ENCODE results near the gene GGT6. TPM values are rescaled to one million over a fixed set of nuclear protein-coding genes. Genes with fewer than 3 reads are reported as not detected.

GGT6 gene
- polyA plus RNA-seq, 1 of the 3 experiments (the other 2 are of a cell fraction): not detected

GRCh38 chr17:4594931-4595684, 34.7 kb upstream of the GGT6 start (continued):
- TF ChIP-seq USF2 (IDR thresholded peaks at IDR 0.05; ENCODE audit: borderline replicate concordance, low read depth, low read length): no peak
- TF ChIP-seq IRF3 (IDR thresholded peaks at IDR 0.05; ENCODE audit: low read depth, low read length): no peak
- TF ChIP-seq FOSL2 (IDR thresholded peaks at IDR 0.05; ENCODE audit: borderline replicate concordance, low read depth): no peak
- no peak for TF ChIP-seq SIN3A (IDR thresholded peaks at IDR 0.05; ENCODE audit: borderline replicate concordance, low read depth, low read length)
- no peak for TF ChIP-seq REST (IDR thresholded peaks at IDR 0.05; ENCODE audit: low read depth, low read length)
- TF ChIP-seq YY1 (IDR thresholded peaks at IDR 0.05; ENCODE audit: low read depth): no peak
- no peak for TF ChIP-seq RXRA (IDR thresholded peaks at IDR 0.05; ENCODE audit: borderline replicate concordance, low read depth)

- Histone ChIP-seq H3K4me2 (no peak overlapping the region), H3K79me2 (ENCODE audit: insufficient read depth) (no peaks in the 10 kb centered on the region), H4K20me1 (ENCODE audit: insufficient read depth) (no peaks in the 10 kb centered on the region), H3K27me3 (ENCODE audit: insufficient read depth) (peaks cover 30% of the 10 kb centered on the region), H3K27ac (ENCODE audit: low read depth in 2 of 2, low read length in 1 of 2) (no peak overlapping the region), H3F3A (replicated peaks; ENCODE audit: insufficient read depth) (no peaks in the 10 kb centered on the region), H3K9me3 (no peaks in the 10 kb centered on the region), H3K9me2 (no peaks in the 10 kb centered on the region), H3K4me1 (ENCODE audit: control insufficient read depth in 1 of 2, insufficient read depth in 2 of 2, low read depth in 1 of 2, low read length in 1 of 2) (peaks cover 0 to 9% of the 10 kb centered on the region in 2 experiments; a peak in 1 of 4 replicates), H3K4me3 (ENCODE audit: low read depth in 2 of 2, low read length in 1 of 2) (no peak overlapping the region), H3K9ac (no peak overlapping the region), H2AFZ (ENCODE audit: low read depth) (no peak overlapping the region), H3K36me3 (replicated peaks in 1 of 2; ENCODE audit: control insufficient read depth in 1 of 2, insufficient read depth in 2 of 2, low read length in 1 of 2) (no peaks in the 10 kb centered on the region)
- no peak for DNase-seq
- no peak for TF ChIP-seq FOSL2 (IDR thresholded peaks at IDR 0.05; ENCODE audit: borderline replicate concordance, low read depth)
- TF ChIP-seq USF2 (IDR thresholded peaks at IDR 0.05; ENCODE audit: borderline replicate concordance, low read depth, low read length): no peak
- TF ChIP-seq RXRA (IDR thresholded peaks at IDR 0.05; ENCODE audit: borderline replicate concordance, low read depth): no peak
- POLR2A ChIA-PET: no interaction called here
- CTCF ChIA-PET: interaction anchor here (1.3 to 9.7 kb wide), 2 partner anchors 11 to 28 kb away, joined by 4 to 75 read pairs; no protein-coding TSS in a partner anchor
- 88% methylated on average over 7 of the region's 7 CpGs for WGBS (ENCODE audit: low lambda C conversion rate)
Observed at GRCh38 chr17:4594406-4594805, 34.0 kb upstream of the GGT6 start.

Measured in SK-N-SH (cell line).